Epidermal melanocyte (primary cell): Measurements from ENCODE around the gene GPANK1.

Source experiments
- DNase-seq: peaks from one replicate; pipeline ENCODE4 v3.0.0; 2011; ENCODE audit warnings: low spot score; ENCODE audit not compliant: insufficient read length

Gene GPANK1

GRCh38 chr6:31663126-31663960 lies 1.5 kb downstream of the GPANK1 start:
- no peak for DNase-seq

GRCh38 chr6:31662124-31662723 lies 2.6 kb downstream of the GPANK1 start:
- no peak for DNase-seq

- DNase-seq, result no peak
Measured at GRCh38 chr6:31661262-31662123, 3.3 kb downstream of the GPANK1 start.

GRCh38 chr6:31660381-31661261 lies 4.2 kb downstream of the GPANK1 start, which contains the start of gene C6orf47:
Gene C6orf47, minus strand, starts transcription at chr6:31660778. Its CDS starts 831 bp downstream, at chr6:31659947.
- DNase-seq, result peak; percentile 88

- DNase-seq, result no peak
Measured at GRCh38 chr6:31659649-31660380, 5.0 kb downstream of the GPANK1 start.

- no peak for DNase-seq
Measured at GRCh38 chr6:31658983-31659648, 5.7 kb downstream of the GPANK1 start.

- DNase-seq, result no peak
Measured at GRCh38 chr6:31658158-31658688, 6.6 kb downstream of the GPANK1 start.

- DNase-seq, result no peak
Measured at GRCh38 chr6:31657406-31658157, 7.2 kb downstream of the GPANK1 start.

GRCh38 chr6:31655349-31656237 lies 9.2 kb downstream of the GPANK1 start, which contains the start of gene APOM:
Gene APOM, plus strand, starts transcription at chr6:31655894. Its CDS starts 73 bp downstream, at chr6:31655967.
- no peak for DNase-seq

GRCh38 chr6:31654574-31655348 lies 10.0 kb downstream of the GPANK1 start:
- no peak for DNase-seq

GRCh38 chr6:31652925-31653724 lies 11.7 kb downstream of the GPANK1 start:
- DNase-seq, result peak; percentile 94

- DNase-seq, result peak; percentile 85
Measured at GRCh38 chr6:31651602-31652191, 13.1 kb downstream of the GPANK1 start.

GRCh38 chr6:31645325-31645724 lies 19.5 kb downstream of the GPANK1 start:
- no peak for DNase-seq

GRCh38 chr6:31643818-31644454 lies 20.9 kb downstream of the GPANK1 start:
- no peak for DNase-seq
